Measurements from ENCODE around the gene IL12A. TPM values are rescaled to one million over a fixed set of nuclear protein-coding genes. Genes with fewer than 3 reads are reported as not detected.

IL12A gene
- total RNA-seq, 1 donor from 2014 or later = 0.87 TPM

- DNase-seq (ENCODE audit: low spot score) = no peak
- peaks cover 28% of the 10 kb centered on the region for H3K36me3 Mint-ChIP-seq (ENCODE audit: low read depth)
- no peak overlapping the region for H3K27ac Mint-ChIP-seq
- peaks cover 2% of the 10 kb centered on the region for H3K27me3 Mint-ChIP-seq (ENCODE audit: low read depth)
- intact Hi-C loops (cut with micrococcal nuclease) = no loop called here
- H3K4me1 Mint-ChIP-seq (ENCODE audit: low read depth) = peaks cover 8% of the 10 kb centered on the region
- H3K4me3 Mint-ChIP-seq (ENCODE audit: low read depth) = no peak overlapping the region
- no peaks in the 10 kb centered on the region for H3K9me3 Mint-ChIP-seq
Measured at GRCh38 chr3:159996018-159996417, 7.4 kb downstream of the IL12A start.

DNA sequence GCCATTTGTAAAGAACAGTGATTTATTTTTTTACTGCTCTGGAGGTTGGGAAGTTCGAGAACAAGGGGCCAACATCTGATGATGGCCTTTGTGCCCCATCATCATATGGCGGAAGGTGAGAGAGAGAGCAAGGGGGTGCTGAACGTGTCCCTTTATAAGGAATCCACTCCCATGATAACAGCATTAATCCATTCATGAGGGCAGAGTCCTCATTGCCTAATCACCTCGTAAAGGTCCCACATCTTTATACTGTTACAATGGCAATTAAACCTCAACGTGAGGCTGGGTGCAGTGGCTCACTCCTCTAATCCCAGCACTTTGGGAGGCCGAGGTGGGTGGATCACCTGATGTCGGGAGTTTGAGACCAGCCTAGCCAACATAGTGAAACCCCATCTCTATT lies 8.3 kb downstream of the IL12A start:
- no peaks in the 10 kb centered on the region for H3K9me3 Mint-ChIP-seq
- H3K27ac Mint-ChIP-seq = no peak overlapping the region
- no peak overlapping the region for H3K4me3 Mint-ChIP-seq (ENCODE audit: low read depth)
- peaks cover 8% of the 10 kb centered on the region for H3K4me1 Mint-ChIP-seq (ENCODE audit: low read depth)
- peaks cover 4% of the 10 kb centered on the region for H3K27me3 Mint-ChIP-seq (ENCODE audit: low read depth)
- DNase-seq (ENCODE audit: low spot score) = no peak
- peaks cover 19% of the 10 kb centered on the region for H3K36me3 Mint-ChIP-seq (ENCODE audit: low read depth)
- intact Hi-C loops (cut with micrococcal nuclease) = no loop called here

DNA sequence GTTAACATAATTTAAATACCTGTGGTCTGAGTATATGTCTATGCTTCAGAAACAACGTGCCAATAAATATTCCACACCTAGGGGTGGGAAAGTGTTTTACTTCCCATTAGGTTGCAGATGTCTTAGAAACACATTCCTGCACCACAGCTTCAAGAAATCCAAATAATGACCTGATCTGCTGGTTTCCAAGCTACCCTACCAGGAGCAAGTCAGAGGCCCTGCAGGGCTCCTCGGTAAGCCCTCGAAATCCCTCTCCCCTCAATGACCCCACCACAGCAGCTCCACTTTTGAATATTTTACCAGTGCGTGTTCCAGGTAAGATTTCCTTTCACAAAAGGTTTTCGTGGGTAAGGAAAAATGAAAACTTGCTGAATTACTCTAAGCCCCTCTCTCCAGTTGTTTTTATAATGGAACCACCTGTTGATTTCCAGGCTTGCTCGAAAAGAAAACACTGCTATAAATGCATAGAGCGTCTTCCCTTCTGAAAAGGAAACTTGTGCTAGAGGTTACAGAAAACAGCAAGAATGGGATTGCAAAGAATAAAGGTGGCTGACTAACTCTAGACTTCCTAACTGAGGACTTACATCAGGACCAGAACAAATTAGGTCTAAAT lies 12.6 kb downstream of the IL12A start:
- Mint-ChIP-seq H3K4me1 (ENCODE audit: low read depth) (peaks cover 21% of the 10 kb centered on the region), H3K27me3 (ENCODE audit: low read depth) (peaks cover 4% of the 10 kb centered on the region), H3K27ac (no peak overlapping the region), H3K9me3 (no peaks in the 10 kb centered on the region), H3K4me3 (ENCODE audit: low read depth) (no peak overlapping the region), H3K36me3 (ENCODE audit: low read depth) (peaks cover 5% of the 10 kb centered on the region)
- intact Hi-C loops (cut with micrococcal nuclease) = no loop called here
- no peak for DNase-seq (ENCODE audit: low spot score)

- no peak overlapping the region for H3K4me3 Mint-ChIP-seq (ENCODE audit: low read depth)
- H3K36me3 Mint-ChIP-seq (ENCODE audit: low read depth) = no peaks in the 10 kb centered on the region
- no peak overlapping the region for H3K27ac Mint-ChIP-seq
- intact Hi-C loops (cut with micrococcal nuclease) = no loop called here
- H3K4me1 Mint-ChIP-seq (ENCODE audit: low read depth) = peaks cover 28% of the 10 kb centered on the region
- DNase-seq (ENCODE audit: low spot score) = no peak
- no peaks in the 10 kb centered on the region for H3K9me3 Mint-ChIP-seq
- peaks cover 4% of the 10 kb centered on the region for H3K27me3 Mint-ChIP-seq (ENCODE audit: low read depth)
Measured at GRCh38 chr3:160001850-160002623, 13.4 kb downstream of the IL12A start.

- H3K4me3 Mint-ChIP-seq (ENCODE audit: low read depth) = no peak overlapping the region
- no peaks in the 10 kb centered on the region for H3K36me3 Mint-ChIP-seq (ENCODE audit: low read depth)
- H3K9me3 Mint-ChIP-seq = no peaks in the 10 kb centered on the region
- H3K27ac Mint-ChIP-seq = no peak overlapping the region
- intact Hi-C loops (cut with micrococcal nuclease) = no loop called here
- DNase-seq (ENCODE audit: low spot score) = peak; percentile 35
- H3K4me1 Mint-ChIP-seq (ENCODE audit: low read depth) = peaks cover 28% of the 10 kb centered on the region
- peaks cover 2% of the 10 kb centered on the region for H3K27me3 Mint-ChIP-seq (ENCODE audit: low read depth)
Measured at GRCh38 chr3:160003520-160004128, 15.0 kb downstream of the IL12A start.

- intact Hi-C loops (cut with micrococcal nuclease) = loop anchor here (5.0 kb wide), 1 partner anchor 78 kb away; no protein-coding TSS in a partner anchor
- no peak for DNase-seq (ENCODE audit: low spot score)
- Mint-ChIP-seq H3K27ac (no peak overlapping the region), H3K4me3 (ENCODE audit: low read depth) (no peak overlapping the region), H3K36me3 (ENCODE audit: low read depth) (peaks cover 5% of the 10 kb centered on the region), H3K4me1 (ENCODE audit: low read depth) (peaks cover 38% of the 10 kb centered on the region), H3K27me3 (ENCODE audit: low read depth) (peaks cover 2% of the 10 kb centered on the region), H3K9me3 (no peaks in the 10 kb centered on the region)
Measured at GRCh38 chr3:160005004-160005403, 16.4 kb downstream of the IL12A start.

GRCh38 chr3:160006282-160007163 lies 17.9 kb downstream of the IL12A start:
- Mint-ChIP-seq H3K4me3 (ENCODE audit: low read depth) (no peak overlapping the region), H3K27me3 (ENCODE audit: low read depth) (no peaks in the 10 kb centered on the region), H3K4me1 (ENCODE audit: low read depth) (peaks cover 49% of the 10 kb centered on the region), H3K36me3 (ENCODE audit: low read depth) (peaks cover 5% of the 10 kb centered on the region), H3K9me3 (no peaks in the 10 kb centered on the region), H3K27ac (peak overlapping the region; percentile 46)
- no peak for DNase-seq (ENCODE audit: low spot score)
- intact Hi-C loops (cut with micrococcal nuclease) = loop anchor here (1.0 to 5.0 kb wide), 3 partner anchors 18 to 122 kb away; partner anchors contain the start of gene IL12A

GRCh38 chr3:160008961-160009360 lies 20.3 kb downstream of the IL12A start:
- Mint-ChIP-seq H3K27me3 (ENCODE audit: low read depth) (no peaks in the 10 kb centered on the region), H3K27ac (no peak overlapping the region), H3K9me3 (no peaks in the 10 kb centered on the region), H3K4me1 (ENCODE audit: low read depth) (peaks cover 58% of the 10 kb centered on the region), H3K36me3 (ENCODE audit: low read depth) (peaks cover 5% of the 10 kb centered on the region), H3K4me3 (ENCODE audit: low read depth) (no peak overlapping the region)
- intact Hi-C loops (cut with micrococcal nuclease) = loop anchor here (5.0 kb wide), 1 partner anchor 82 kb away; no protein-coding TSS in a partner anchor
- no peak for DNase-seq (ENCODE audit: low spot score)

GRCh38 chr3:160009525-160009924 lies 20.9 kb downstream of the IL12A start:
- Mint-ChIP-seq H3K27ac (no peak overlapping the region), H3K4me3 (ENCODE audit: low read depth) (no peak overlapping the region), H3K4me1 (ENCODE audit: low read depth) (peaks cover 61% of the 10 kb centered on the region), H3K9me3 (no peaks in the 10 kb centered on the region), H3K36me3 (ENCODE audit: low read depth) (peaks cover 5% of the 10 kb centered on the region), H3K27me3 (ENCODE audit: low read depth) (no peaks in the 10 kb centered on the region)
- intact Hi-C loops (cut with micrococcal nuclease) = loop anchor here (5.0 kb wide), 1 partner anchor 82 kb away; no protein-coding TSS in a partner anchor
- no peak for DNase-seq (ENCODE audit: low spot score)

- Mint-ChIP-seq H3K27me3 (ENCODE audit: low read depth) (no peaks in the 10 kb centered on the region), H3K9me3 (no peaks in the 10 kb centered on the region), H3K36me3 (ENCODE audit: low read depth) (peaks cover 5% of the 10 kb centered on the region), H3K27ac (peak overlapping the region; percentile 46), H3K4me3 (ENCODE audit: low read depth) (no peak overlapping the region), H3K4me1 (ENCODE audit: low read depth) (peaks cover 63% of the 10 kb centered on the region)
- intact Hi-C loops (cut with micrococcal nuclease) = no loop called here
- DNase-seq (ENCODE audit: low spot score) = no peak
Measured at GRCh38 chr3:160010578-160010977, 21.9 kb downstream of the IL12A start.

GRCh38 chr3:160012108-160012507 lies 23.5 kb downstream of the IL12A start:
- Mint-ChIP-seq H3K27me3 (ENCODE audit: low read depth) (no peaks in the 10 kb centered on the region), H3K27ac (peak overlapping the region; percentile 63), H3K4me1 (ENCODE audit: low read depth) (peaks cover 55% of the 10 kb centered on the region), H3K4me3 (ENCODE audit: low read depth) (no peak overlapping the region), H3K36me3 (ENCODE audit: low read depth) (peaks cover 5% of the 10 kb centered on the region), H3K9me3 (no peaks in the 10 kb centered on the region)
- DNase-seq (ENCODE audit: low spot score) = no peak
- intact Hi-C loops (cut with micrococcal nuclease) = loop anchor here (1.0 kb wide), 1 partner anchor 15 kb away; no protein-coding TSS in a partner anchor

DNA sequence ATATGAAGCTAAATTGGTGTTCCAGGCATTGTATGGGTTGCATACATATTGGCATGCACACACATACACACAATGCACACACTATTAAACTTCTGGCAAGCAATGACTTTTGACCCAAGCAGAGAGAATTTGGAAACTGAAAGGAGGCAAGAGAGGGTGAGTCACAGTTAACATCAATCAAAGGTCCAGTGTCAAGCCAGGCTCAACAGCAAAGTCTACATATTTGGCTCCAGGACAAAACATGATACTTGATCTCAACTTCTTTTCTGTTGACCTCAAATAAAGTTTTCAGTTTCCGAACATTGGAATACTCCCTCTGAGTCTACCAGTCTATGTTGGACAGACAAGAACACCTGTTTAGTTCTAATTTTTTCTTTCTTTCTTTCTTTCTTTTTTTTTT lies 28.3 kb downstream of the IL12A start:
- peaks cover 8% of the 10 kb centered on the region for H3K36me3 Mint-ChIP-seq (ENCODE audit: low read depth)
- no peaks in the 10 kb centered on the region for H3K9me3 Mint-ChIP-seq
- no peaks in the 10 kb centered on the region for H3K27me3 Mint-ChIP-seq (ENCODE audit: low read depth)
- H3K4me3 Mint-ChIP-seq (ENCODE audit: low read depth) = no peak overlapping the region
- peaks cover 36% of the 10 kb centered on the region for H3K4me1 Mint-ChIP-seq (ENCODE audit: low read depth)
- no peak overlapping the region for H3K27ac Mint-ChIP-seq
- intact Hi-C loops (cut with micrococcal nuclease) = no loop called here
- no peak for DNase-seq (ENCODE audit: low spot score)
